ENCODE data around the gene SLC34A1. TPM values are rescaled to one million over a fixed set of nuclear protein-coding genes. Genes with fewer than 3 reads are reported as not detected.

The SLC34A1 gene
- total RNA-seq, 6 donors from 2014 or later, result not detected

- DNase-seq (no peak), ATAC-seq (ENCODE audit: low FRiP score in 2 of 2) (no peak)
- H3K9me3 ChIP-seq, result no peaks in the 10 kb centered on the region
- H3K4me3 ChIP-seq, result no peak overlapping the region
- 87 to 92% methylated on average over 7 to 20 of the region's 20 CpGs for WGBS, 2 donors
- no peaks in the 10 kb centered on the region for H3K27me3 ChIP-seq
- TF ChIP-seq CTCF (IDR thresholded peaks at IDR 0.05) (no peak), POLR2A (IDR thresholded peaks at IDR 0.05) (no peak), EP300 (IDR thresholded peaks at IDR 0.05) (no peak), POLR2AphosphoS5 (IDR thresholded peaks at IDR 0.05) (no peak)
- peaks cover 10 to 23% (median 13%) of the 10 kb centered on the region in 4 donors for H3K4me1 ChIP-seq
- H3K36me3 ChIP-seq, result peaks cover 6 to 51% (median 32%) of the 10 kb centered on the region in 4 donors
- H3K27ac ChIP-seq, result no peak overlapping the region
Measured at GRCh38 chr5:177442066-177442826, 58.0 kb downstream of the SLC34A1 start.

DNA sequence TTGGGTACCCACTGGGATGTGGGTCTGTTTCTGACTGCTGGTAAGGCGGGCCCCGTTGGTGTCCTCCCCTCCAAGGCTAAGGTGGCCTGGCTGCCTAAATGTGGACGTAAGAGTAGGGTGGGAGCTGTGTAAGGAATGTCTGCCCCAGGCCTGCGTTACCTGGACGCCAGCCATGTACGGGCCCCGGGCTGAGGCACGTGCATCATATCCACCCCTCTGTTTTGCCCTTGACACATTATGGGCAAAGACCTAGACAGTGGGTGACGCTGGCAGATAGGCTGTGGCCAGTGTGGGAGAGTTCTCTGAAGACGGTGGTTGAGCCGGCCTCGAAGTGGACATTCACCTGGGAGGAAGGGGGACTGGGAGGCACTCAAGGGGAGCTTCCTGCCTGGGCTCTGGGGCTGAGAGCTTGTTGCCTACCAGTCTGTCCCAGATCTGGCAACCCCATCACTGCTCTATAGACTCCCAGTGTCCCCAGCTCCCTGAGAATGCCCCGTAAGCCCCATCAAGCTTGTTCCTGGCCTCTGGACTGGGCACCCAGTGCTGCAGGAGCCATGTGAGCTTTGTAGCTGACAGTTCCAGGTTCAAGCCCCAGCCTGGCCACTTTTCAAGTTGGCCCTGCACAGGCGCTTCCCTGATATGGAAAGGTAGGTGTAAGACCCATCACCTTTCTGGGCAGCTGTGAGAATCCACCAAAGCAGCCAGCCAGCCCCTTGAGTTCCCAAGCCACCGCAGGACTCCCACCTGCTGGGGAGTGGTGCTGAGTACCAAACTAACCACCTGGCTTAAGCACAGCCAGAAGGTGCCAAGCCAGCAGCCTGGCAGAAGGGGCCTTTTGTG, 59.1 kb downstream of the SLC34A1 start:
- peaks cover 6 to 40% (median 24%) of the 10 kb centered on the region in 4 donors for H3K36me3 ChIP-seq
- WGBS, 2 donors, result 77 to 89% methylated on average over 11 to 15 of the region's 15 CpGs
- no peak overlapping the region for H3K4me3 ChIP-seq

DNA sequence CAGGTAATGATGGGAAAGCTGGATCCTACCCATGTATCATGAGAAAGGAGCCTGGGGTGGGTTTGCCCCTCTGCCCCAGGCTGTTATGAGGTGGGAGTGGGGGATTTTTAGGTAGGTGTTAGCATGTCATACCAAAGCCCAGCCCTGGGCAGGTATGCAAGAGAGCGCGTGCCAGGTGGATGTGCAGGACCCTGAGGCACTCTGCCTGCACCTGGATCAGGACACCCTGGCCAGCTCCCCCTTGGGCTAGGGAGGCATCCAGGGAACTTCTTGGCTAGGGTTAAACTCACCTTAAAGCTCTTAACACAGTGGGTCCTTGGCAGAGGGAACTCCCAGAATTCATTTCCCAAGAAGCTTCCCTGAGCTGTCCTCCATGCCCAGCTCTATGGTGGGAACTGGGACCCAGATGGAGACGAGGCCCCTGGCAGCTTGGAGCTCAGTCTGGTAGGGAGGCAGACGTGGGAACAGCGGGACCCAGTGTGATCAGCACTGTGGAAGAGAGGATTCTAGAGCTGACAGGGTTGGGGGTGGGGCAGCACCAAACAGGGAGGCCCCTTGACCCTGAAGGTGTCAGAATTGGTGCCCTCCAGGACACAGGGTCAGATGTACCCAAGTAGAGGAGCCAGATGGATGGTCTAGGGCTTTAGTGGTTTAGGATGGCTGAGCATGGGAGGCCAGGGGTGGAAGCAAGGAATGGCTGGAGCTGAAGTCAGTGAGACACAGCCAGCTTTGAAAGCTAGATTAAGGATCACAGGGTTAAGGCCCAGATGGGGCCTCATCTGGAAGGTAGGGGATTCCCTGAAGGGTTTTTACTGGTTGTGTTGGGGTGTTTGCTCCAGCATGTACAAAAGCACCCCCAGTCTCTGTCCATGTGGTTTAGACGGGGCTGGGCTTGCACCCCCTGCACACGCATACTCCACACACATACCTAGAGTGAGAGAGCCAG, 60.1 kb downstream of the SLC34A1 start:
- 44 to 72% methylated on average over 5 to 7 of the region's 7 CpGs for WGBS, 2 donors
- H3K27me3 ChIP-seq, result peaks cover 0 to 7% (median 3%) of the 10 kb centered on the region in 4 donors
- no peak for TF ChIP-seq POLR2AphosphoS5 (IDR thresholded peaks at IDR 0.05)
- no peak for TF ChIP-seq POLR2A (IDR thresholded peaks at IDR 0.05)
- TF ChIP-seq EP300 (IDR thresholded peaks at IDR 0.05), result no peak
- no peak for TF ChIP-seq CTCF (IDR thresholded peaks at IDR 0.05)
- peaks cover 22 to 31% (median 24%) of the 10 kb centered on the region in 4 donors for H3K4me1 ChIP-seq
- no peaks in the 10 kb centered on the region for H3K9me3 ChIP-seq
- no peak overlapping the region for H3K4me3 ChIP-seq
- peak in 1 of 2 donors; percentile 19 for DNase-seq
- H3K36me3 ChIP-seq, result peaks cover 6 to 30% (median 19%) of the 10 kb centered on the region in 4 donors
- no peak for ATAC-seq (ENCODE audit: low FRiP score in 2 of 2)
- H3K27ac ChIP-seq, result no peak overlapping the region

More for the DNA sequence above, 59.1 kb downstream of the SLC34A1 start:
- Histone ChIP-seq H3K4me1 (peaks cover 22 to 31% (median 23%) of the 10 kb centered on the region in 4 donors), H3K9me3 (no peaks in the 10 kb centered on the region), H3K27ac (no peak overlapping the region), H3K27me3 (peaks cover 0 to 7% (median 2%) of the 10 kb centered on the region in 4 donors)
- ATAC-seq (ENCODE audit: low FRiP score in 2 of 2), result no peak
- TF ChIP-seq POLR2AphosphoS5 (IDR thresholded peaks at IDR 0.05), result no peak
- DNase-seq, result peak in 1 of 2 donors; percentile 18

DNA sequence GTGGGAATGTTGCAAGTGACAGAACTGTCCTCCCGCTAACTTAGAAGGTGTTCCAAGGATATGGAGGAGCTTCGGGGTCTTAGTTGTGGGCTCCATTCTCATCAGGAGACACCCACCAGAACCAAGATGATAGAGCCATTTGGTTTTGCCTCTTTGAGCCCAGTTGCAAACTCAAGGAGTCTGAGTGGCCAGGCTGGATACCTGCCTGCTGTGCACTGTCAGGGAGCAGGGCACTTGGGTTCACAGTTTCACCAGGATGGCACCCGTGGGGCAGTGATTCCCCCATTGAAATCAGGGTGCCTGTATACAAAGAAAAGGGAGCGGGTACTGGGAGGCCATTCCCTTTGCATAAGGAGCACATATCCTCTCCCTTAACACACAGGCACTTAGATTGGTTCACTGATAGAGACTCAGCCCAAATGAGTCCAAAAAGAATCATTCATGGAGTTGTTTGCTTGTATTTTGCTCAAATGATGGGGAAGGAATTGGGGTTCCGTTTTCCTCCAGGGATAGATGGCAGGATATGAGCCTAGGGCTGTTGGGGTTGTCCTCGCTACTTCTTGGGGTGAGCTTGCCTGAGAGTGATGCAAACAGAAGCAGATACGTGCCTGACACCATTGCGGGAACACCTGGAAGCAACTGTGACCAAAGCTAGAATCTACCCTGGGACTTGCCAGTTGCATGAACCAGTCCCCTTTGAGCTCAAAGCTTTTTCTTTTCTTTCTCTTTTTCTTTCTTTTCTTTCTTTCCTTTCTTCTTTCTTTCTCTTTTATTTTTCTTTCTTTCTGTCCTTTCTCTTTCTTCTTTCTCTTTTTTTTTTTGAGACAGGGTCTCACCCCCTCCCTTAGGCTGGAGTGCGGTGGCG, 61.0 kb downstream of the SLC34A1 start:
- no peak for ATAC-seq (ENCODE audit: low FRiP score in 2 of 2)
- Histone ChIP-seq H3K27me3 (peaks cover 0 to 15% (median 5%) of the 10 kb centered on the region in 4 donors), H3K27ac (no peak overlapping the region), H3K4me3 (no peak overlapping the region), H3K9me3 (no peaks in the 10 kb centered on the region), H3K36me3 (peaks cover 6 to 25% (median 16%) of the 10 kb centered on the region in 4 donors), H3K4me1 (peaks cover 22 to 31% (median 24%) of the 10 kb centered on the region in 4 donors)
- 48 to 56% methylated on average over 10 of the region's 10 CpGs for WGBS, 2 donors
- DNase-seq, result peak in 1 of 2 donors; percentile 20
- TF ChIP-seq EP300 (IDR thresholded peaks at IDR 0.05) (no peak), POLR2A (IDR thresholded peaks at IDR 0.05) (no peak), POLR2AphosphoS5 (IDR thresholded peaks at IDR 0.05) (no peak), CTCF (IDR thresholded peaks at IDR 0.05) (no peak)

Data from upper lobe of left lung (tissue), 6 donors.